ENCODE data around the gene C11orf16.
"Not testable (repeated sequence)": the region's sequence is repeated elsewhere in the genome, so short reads cannot be mapped to it uniquely, and the experiment has no call there.

The C11orf16 gene

DNA sequence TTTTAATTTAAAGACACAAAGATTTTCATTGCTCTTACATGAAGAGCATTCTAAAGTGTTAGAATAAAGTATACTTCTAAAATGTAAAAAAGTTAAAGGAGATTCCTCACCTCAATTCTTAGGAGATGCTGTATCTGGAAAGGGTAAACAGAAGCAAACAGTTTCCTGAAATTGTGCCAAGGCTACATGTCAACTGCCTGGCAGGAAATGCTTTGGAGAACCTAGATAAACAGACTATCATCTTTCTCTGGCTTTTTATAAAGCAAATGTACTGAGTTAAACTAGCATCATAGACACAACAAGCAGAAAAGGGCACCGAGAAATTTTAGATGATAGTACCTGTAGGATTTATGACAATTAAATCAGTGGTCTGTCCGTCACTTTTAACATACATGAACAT, 46.4 kb downstream of the C11orf16 start:
- DNase-seq (ENCODE audit: low read depth in 2 of 2) = no peak

DNA sequence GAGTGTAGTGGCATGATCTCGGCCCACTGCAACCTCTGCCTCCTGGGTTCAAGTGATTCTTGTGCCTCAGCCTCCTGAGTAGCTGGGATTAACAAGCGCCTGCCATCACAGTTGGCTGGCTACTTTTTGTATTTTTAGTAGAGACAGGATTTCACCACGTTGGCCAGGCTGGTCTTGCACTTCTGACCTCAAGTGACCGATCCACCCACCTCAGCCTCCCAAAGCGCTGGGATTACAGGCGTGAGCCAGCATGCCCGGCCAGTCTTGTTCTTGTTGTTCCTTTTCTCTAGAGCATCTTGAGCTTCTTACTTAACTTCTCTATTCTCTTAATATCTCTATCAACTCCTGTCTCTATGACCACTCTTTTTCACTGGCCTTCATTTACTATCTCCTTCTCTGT, 51.2 kb downstream of the C11orf16 start:
- not testable (repeated sequence) for DNase-seq (ENCODE audit: low read depth in 2 of 2)

DNA sequence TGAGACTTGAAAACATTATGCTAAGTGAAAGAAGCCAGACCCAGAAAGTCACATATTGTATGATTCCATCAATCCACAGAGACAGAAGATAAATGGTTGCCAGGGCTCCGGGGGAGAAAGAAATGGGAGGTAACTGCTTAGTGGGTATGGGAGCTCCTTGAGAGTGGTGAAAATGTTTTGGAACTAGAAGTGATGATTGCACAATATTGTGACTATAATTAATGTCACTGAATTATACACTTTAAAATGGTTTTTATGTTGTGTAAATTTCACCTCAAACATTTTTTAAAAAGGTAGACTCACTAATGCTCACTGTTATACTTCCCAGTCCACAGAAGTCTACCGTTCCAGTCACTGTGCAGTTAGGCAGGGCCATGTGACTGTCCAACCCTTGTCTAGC, 54.0 kb downstream of the C11orf16 start:
- DNase-seq (ENCODE audit: low read depth in 2 of 2) = no peak

DNA sequence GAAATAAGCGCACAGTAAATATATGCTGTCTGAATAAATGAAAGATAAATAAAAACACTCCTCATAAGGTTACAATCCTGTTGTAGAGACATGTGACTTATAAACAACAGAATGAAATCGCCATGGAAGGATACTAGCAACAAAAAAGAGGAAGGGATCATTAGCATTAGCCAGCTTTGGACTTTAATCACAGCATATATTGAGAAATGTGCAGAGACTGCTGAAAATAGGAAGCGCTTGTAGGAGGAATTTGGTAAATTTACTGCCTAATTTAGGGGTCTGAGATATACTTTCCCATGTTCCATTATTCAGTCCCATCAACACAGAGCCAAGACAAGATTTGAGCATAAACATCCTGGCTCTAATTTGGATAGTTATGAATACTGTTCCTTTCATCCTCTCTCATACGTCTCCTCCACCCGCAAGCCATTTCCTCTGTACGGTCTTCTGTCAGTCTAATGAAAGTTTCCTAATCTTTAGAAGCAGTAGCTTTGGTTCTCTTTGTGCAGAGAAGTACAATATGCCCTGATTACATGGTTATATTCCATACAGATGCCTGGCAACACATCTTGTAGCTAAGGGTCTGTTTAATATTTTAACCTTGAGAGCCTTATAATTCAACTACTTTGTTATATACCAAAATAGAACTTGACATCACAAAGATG, 58.9 kb downstream of the C11orf16 start:
- no peak for DNase-seq (ENCODE audit: low read depth in 2 of 2)

DNA sequence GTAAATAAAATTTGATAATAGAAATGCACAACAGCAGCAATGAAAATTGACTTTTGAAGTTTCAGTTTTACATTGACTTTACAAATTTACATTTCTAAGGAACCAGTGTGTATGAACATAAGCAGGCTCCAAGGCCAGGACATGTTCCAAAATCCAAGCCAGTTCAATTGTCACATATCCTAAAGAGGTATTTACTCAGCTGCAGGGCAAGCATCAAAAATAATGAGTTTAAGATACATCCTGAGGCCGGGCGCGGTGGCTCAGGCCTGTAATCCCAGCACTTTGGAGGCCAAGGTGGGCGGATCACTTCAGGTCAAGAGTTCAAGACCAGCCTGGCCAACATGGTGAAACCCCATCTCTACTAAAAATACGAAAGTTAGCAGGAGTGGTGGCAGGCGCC, 60.8 kb downstream of the C11orf16 start:
- no peak for DNase-seq (ENCODE audit: low read depth in 2 of 2)

DNA sequence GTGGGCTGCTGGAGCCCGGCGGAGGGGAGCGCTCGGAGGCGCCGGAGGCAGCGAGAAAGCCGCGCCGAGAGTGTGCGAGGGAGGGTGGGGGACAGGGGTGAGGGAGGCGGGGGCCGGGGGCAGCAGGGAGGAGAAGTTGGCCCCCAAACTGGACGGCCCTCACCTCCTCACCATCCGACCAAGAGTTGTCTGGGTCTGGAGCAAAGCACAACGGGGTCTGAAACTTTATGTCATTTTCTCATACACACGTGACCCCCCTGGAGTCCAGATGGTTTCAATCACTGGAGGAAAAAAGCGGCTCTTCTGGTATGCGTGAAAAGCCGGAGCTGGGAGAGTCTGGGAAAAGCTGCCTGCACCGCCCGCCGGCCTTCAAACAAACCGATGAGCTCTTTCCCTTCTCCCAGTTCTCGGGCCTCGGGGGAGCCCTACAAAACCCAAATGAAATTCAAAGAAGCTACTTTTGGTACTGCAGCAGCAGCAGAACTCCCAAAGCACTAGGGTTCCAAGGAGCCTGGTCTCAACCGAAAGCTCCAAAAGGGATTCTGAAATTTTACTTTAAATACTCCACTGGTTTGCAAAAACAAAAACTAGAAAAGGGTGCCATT, 61.5 kb downstream of the C11orf16 start:
- no peak for DNase-seq (ENCODE audit: low read depth in 2 of 2)

DNA sequence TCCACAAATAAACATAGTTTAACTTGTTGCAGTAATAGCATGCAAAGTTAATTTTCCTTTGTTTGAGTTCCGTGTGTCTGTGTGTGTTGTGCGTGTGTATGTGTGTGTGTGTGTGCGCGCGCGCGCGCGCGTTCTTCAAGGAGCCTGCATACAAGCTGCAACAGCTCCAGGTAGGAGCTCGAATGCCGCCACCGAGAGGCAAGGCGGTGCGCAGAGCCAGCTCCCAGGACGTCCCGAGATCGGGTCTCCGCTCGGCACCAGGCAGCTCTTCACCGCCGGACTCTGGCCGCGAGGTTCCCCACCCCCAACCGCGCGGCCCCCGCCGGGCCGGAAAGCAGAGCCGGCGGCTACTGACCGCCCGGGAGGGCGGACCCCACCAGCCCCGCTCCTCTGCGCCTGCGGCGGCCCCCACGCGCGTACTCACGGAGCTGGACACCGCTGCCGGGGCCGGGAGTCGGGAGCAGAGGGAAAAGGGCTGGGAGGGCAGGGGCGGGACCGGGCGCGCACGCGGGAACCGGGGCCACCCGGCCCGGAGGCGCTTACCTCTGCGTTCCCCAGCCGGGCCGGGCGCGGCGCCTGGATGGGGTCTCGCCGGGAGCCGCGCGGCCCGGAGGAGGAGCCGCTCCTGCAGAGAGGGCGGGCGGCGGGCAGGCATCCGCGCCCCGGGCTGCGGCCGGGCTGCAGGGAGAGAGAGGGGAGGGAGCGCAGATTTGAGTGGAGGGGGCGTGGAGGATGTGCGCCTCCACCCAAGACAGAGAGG, 62.2 kb downstream of the C11orf16 start:
- no peak for DNase-seq (ENCODE audit: low read depth in 2 of 2)
